GM10847 (cell line): Measurements from ENCODE around the gene FAM107B.

Source experiments
- POLR2A ChIP-seq: IDR thresholded peaks from 2 replicates; pipeline ENCODE4 v1.6.1; 2011; ENCODE audit not compliant: insufficient read length; ENCODE audit errors: extremely low read depth

Gene FAM107B

DNA sequence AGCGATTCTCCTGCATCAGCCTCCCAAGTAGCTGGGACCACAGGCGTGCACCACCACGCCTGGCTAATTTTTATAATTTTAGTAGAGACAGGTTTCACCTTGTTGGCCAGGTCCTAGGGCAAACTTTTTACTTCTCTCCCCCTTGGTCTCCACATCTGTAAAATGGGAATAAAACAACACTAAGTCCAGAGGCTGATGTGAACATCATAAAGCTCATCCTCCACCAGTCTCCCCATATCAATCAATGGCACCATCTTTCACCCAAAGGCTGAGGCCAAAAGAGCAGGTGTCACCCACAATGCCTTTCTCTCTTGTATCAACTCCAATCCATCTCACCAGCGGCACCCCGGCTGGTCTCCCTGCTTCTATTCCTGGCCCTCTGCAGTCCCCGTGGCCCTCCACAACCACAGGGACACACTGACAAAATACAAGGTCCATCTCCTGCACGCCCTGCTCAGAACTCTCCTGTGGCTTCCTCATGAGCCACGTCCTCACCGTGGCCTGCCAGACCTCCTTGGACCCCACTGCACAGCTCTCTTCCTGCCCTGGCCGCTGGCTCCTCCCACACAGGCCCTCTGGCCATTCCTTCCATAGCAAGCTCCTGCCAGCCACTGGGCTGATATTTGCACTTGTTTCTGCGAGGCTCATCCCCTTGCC lies 179.0 kb downstream of the FAM107B start:
- TF ChIP-seq POLR2A: no peak

DNA sequence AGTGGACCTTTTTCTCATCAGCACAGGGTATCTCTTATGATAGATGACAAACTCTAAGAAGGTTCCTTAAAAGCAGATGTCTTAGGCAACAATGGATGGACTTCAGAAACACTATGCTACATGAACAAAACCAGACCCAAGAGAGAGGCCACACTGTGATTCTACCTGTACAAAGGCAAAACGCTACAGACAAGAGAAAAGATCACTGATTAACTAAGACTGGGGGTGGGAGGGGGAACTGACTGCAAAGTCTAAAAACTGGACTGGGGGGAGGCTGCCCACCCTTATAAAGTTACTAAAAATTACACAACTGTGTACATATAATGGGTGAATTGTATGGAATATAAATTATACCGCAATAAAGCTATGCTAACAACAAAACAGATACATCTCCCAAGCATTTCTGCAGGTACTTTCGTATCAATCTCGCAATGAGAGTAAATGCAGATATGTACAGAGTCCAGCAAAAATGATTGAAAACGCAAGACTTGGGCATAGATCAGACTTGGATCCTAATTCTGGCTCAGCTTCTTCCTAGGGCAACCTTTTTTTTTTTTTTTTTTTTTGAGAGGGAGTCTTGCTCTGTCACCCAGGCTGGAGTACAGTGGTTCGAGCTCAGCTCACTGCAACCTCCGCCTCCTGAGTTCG lies 179.7 kb downstream of the FAM107B start:
- TF ChIP-seq POLR2A: no peak

DNA sequence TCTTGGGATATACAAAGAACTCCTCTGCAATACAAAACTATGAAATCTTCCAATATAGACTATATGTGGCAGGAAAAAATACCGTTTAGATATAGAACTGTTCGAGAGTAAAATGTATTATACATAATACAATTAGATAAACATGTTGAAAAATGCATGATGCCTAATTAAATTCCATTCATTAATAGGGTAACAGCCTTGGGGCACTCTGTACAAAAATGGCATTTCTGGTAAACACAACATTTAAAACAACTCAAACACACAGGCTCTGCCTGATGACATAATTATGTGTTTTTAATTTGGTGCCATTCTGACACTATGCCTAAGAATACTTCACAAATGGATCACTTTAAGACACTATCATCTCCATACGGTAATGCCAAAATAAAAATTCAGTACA lies 180.9 kb downstream of the FAM107B start:
- no peak for TF ChIP-seq POLR2A

DNA sequence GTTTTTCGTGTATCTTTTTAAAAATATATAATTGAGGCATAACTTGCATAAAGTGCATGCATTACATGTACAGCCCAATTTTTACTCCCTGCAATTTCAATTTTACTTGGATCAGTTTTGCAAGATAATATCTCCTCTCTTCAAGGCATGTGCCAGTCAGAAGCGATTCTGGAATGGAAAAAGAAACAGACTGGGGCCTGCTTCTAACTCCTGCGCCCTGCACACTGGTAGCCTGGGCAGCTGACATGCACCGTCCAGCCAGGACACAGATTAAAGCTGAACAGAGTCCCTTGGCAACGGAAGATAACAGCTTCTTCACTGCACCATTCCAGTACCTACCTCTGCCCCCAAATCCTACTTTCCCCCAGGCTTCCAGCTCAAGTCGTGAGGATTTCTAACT lies 182.1 kb downstream of the FAM107B start:
- no peak for TF ChIP-seq POLR2A

DNA sequence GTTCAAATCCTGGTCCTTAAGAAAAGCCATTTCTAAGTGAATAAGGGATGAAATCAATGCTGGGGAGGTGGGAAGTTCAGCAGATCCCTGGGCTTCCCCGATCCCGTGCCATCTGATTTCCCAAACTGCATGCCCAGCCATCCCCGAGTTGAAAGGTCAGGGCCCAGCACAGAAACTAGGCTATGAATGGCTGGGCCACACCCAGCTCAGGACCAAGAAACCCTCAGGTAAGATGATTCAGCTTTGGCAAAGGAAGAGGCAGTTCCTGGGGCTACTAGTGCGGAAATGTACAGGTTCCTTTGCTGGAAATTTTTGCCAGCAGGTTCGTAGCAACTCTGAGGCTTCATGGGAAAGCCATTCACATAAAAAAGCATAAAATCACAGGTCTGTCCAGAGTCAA lies 182.7 kb downstream of the FAM107B start:
- no peak for TF ChIP-seq POLR2A

DNA sequence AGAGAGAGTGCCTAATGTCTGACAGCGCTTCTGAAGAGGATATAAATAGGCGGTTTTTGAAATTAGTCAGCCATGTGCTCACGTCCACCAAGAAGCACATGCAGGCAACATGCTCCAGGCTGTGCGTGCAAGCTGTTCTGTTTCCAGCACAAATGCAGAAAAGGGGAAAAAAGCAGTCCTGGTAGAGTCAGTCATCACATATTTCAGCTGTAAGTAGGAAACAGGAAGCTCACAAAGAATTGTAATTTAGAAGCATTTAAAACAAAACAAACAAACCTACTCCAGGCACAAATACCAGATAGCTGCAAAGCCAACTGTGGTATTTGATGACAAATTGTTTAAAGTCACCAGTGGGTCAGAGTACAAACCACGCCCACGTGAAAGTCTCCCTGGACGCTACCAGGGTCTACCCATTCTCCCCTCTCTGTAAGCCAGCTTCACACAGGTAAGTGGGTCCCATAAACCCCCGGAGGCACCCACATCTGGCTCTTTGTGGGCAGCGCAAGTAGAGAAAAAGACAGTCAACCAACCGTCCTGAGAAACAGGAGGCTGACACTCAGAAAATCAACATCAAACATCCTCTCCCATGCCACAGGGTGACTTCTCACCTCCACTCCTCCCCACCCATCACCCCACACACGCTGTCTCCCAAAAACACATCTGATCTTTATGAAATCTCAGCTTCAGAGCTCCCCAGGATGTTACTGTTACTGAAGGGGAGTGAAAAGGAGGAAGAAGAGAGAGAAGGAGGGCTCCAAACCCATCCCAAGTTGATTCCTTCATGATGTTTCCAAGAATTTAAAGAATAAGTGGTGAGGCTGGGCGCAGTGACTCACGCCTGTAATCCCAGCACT lies 186.4 kb downstream of the FAM107B start:
- no peak for TF ChIP-seq POLR2A

DNA sequence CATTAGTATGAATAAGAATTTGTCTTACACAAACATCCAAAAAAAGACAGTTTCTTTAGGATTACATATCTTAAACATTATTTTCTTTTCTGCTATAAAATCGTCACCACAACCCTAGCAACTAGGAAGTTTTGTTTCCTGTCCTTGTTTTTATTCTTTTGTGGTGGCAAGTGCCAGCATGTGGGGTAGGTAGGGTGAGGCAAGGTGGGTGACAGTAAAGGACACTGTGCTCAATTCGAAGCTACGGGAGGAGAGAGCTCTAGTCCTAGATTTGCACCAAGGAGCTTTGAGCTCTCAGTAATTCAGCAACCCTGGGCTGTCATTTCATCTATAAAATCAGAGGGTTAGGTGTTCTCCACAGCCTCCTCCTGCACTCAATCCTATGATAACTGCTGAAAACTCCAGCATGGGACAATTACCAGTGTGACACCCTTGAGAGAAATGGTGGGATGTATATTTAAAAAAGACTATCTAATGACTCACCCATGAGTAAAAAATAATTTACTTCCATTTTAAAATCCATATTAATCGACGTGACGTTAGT lies 187.1 kb downstream of the FAM107B start:
- no peak for TF ChIP-seq POLR2A

DNA sequence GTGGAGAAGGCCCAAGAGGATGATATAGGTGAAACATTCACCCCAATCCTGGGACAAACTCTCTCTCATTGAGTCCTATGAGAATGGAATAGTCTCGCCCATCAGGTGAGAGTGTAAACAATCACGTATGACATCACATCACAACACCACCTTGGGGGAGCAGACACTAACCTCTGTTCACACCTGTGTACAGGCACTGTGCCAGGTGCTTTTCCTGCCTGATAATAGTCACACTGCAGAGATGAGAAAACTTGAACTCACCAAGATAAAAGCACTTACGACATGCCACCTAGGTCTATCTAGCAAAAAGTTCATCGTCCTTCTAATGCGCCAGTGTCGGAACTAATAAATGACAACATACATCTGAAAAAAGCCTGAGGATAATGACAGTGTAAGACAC lies 187.8 kb downstream of the FAM107B start:
- no peak for TF ChIP-seq POLR2A

DNA sequence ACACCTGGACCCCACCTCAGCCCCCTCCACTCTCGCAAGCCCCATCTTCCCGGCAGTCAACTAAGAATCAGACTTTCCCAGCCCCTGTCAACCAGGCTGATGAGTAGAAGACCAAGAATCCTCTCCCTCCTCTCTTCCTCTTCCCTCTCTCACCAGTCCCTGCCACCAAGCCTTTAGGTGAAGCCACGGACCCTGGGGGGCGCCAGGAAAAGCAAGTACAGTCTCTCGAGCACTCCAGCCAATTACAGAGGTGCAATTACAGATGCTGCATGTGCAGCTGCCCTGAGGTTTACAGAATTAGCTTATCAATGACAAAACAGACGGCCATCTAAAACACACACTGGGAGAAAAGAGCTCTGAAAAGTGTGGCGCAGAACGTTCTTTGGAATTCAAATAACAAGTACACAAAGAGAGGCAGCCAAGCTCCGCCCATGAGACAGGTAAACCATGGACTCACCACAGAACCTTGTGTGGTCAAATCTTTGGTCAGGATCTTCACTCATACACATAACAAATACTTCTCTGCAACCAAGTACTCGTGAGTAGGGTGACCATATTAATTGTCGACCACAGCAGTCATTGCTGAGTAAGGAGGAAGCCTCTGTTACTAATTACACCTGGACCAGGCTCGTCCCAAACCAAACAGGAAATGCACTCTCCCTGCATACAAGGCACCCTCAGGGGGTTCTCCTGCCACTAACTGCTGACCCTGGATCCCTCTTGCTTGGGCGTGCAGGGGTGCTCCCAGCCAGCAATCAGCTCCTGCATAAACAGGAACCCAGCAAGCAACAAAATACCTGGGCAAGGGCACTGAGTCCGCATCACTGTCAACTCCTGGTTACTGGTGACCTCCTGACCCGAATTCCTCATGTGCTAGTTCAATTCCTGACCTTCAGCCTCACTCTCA lies 189.2 kb downstream of the FAM107B start:
- TF ChIP-seq POLR2A: no peak

DNA sequence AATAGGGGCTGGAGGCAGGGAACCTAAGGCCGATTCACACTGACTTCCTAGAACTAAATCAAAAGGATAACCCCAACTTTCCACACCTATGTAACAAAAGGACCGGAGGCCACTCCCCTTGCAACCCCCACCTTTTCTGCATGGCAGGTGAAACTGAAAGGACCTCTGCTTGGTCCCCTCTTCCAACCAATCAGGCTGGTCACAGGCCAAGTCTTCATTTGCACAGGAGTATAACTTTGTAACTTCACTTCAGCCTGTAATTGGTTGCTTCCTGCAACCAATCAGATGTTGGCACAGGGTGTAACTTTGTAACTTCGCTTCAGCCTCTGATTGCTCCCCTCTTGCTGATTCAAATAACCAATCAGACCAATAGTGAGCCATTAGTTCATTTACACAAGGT lies 190.0 kb downstream of the FAM107B start:
- no peak for TF ChIP-seq POLR2A

DNA sequence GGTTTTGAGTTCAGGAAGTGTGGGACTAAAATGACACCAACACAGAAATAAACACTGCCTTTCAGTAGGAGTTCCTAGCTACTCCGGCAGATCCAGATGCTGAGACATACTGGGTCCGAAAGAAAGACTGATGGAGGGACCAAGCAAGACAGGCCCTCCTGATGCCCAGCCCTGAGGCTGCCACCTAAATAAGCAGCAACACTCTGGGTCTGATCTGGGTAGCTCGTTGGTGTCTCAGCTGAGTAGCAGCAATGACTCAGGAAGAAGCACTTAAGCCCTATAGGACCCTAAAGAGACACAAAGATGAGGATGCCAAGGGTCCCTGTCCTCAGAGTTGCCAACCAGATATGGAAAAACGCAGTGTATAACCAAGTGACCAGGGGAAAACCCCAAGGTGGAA lies 190.7 kb downstream of the FAM107B start:
- no peak for TF ChIP-seq POLR2A

DNA sequence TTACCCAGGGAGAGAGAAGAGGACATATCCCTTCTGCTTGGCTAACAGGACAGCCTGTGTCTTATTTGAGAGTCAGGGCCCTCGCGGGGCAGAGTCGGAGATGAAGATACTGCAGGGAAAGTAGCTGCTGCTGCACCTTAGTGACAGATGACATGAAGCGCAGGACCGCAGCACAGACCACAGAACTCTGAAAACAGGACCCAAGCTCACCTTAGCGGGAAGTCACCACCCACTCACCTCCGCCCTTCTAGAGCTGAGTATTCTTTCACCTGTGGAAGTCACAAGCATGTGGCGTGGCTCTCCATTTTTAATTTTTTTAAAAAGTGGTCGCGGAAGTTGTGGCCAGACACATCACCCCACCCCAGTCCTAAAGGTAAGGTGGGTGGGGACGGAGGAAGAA lies 191.4 kb downstream of the FAM107B start:
- no peak for TF ChIP-seq POLR2A

DNA sequence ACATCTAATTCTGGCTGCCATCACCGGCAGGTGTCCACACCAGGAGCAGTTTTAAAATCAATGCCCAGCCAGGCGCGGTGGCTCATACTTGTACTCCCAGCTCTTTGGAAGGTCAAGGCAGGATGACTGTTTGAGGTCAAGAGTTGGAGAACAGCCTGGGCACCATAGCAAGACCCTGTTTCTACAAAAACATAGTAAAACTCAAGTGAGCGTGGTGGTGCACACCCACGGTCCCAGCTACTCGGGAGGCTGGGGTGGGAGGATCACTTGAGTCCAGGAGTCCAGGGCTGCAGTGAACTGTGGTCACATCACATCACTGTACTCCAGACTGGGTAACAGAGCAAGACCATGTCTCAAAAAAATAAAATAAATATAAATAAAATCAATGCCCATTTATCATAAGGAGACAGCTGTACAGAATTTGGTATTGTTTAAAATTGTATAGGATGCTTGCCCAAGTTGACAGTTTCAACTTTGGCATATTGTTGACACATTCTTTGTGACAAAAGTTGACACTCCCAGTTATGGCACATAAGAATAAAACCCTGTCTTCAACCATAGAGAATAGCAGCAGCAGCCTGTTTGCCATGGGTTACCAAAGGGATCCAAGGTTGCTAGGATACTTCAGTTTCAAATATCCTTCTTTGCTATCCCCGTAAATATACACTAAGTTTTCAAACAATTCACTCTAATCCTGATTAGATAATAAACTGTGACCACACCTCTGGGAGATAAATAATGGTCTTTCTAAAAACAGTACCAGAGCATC lies 193.0 kb downstream of the FAM107B start:
- no peak for TF ChIP-seq POLR2A

DNA sequence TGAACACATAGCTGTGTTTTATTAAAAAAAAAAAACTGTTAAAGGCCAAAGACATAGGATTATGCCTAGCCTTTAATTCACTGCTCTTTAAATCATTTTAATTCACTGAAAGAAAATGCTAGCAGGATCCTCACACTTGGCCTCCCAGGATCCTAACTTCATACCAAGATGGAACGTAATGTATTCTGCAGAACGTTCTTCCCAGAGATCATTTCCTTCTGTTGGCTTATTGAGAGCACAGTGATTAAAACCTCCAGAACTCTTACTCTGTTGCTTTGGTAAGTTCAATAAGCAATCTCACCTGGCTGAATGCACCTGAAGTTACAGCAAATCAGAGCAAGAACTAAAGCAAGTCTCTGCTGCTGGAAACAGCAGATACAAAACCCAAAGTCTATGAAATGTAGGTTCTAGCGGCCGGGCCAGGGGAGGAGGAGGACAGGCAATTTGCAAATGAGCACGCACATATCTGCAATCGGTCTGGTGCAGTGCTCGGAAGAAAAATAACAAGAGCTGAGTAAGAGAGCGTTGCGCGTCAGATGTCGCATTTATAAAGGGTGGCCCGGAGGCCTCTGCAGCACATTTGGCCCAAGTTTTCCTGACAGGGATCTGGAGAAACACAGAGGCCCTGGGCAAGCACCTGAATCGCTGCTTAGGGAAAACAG lies 193.9 kb downstream of the FAM107B start:
- TF ChIP-seq POLR2A: no peak
